ENCODE measurements around the gene NLK.

GRCh38 chr17:27995554-27995953, 46.9 kb upstream of the NLK start:
- TF ChIP-seq CTCF (IDR thresholded peaks at IDR 0.05) (no peak), EP300 (IDR thresholded peaks at IDR 0.05) (no peak), POLR2A (IDR thresholded peaks at IDR 0.05) (no peak)

Data from tibial nerve (tissue), 4 donors.